ENCODE data around the gene SBK3.
"Not testable (repeated sequence)": the region's sequence is repeated elsewhere in the genome, so short reads cannot be mapped to it uniquely, and the experiment has no call there.

Gene SBK3

DNA sequence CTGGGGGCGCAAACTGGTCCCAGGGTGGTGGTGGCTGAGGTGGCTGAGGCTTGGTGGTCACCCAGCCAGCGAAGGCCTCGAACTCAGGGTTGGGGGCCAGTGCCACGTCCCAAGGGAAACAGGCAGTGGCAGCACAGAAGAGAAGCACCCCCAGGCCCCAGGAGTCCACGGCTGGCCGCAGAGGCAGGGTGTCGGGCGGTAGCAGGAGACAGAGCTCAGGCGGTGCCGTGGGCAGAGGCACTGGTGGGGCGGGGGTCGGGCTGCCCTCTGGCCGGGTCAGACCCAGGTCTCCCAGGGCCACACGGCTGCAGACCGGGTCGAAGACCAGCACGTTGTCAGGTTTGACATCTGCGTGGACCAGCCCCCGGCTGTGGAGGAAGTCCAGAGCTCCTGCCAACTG lies 4.3 kb downstream of the SBK3 start:
- no peaks in the 10 kb centered on the region for H3K9me3 ChIP-seq (ENCODE audit: control insufficient read depth in 1 of 2, low read length in 2 of 2)
- no peaks in the 10 kb centered on the region for H3K4me1 ChIP-seq (ENCODE audit: control insufficient read depth in 1 of 2, insufficient read depth in 2 of 2, low read length in 2 of 2)
- H3K27me3 ChIP-seq (ENCODE audit: control insufficient read depth in 1 of 2, insufficient read depth in 2 of 2, low read length in 2 of 2): no peaks in the 10 kb centered on the region
- no peak overlapping the region for H3K9ac ChIP-seq (ENCODE audit: low read depth in 1 of 2, low read length in 2 of 2)
- no peak overlapping the region for H3K27ac ChIP-seq (ENCODE audit: low read depth, low read length)
- no peaks in the 10 kb centered on the region for H3K36me3 ChIP-seq (ENCODE audit: control insufficient read depth in 1 of 2, insufficient read depth in 2 of 2, low read length in 2 of 2)
- H3K4me3 ChIP-seq (ENCODE audit: low read depth in 1 of 2, low read length in 2 of 2): no peak overlapping the region

DNA sequence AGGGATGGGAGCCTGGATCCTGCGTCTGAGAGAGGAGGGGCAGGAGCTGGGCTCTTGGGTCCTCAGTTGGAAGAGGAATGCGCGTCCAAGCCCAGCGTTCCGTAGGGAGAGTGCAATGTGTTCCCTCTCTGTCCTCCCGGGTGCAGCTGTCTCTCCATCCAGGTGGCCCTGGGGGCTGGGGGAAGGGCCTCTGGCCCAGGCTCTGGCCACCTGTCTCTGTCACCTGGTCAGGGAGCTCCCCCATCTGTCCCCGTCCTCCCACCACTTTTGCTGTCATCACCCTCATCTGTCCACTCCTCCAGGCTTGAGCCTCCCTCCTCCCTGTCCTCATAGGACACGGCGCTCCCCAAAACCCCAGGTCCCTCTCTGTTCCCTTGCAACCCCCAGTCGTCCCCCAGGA lies 4.7 kb downstream of the SBK3 start:
- Histone ChIP-seq H3K4me1 (ENCODE audit: control insufficient read depth in 1 of 2, insufficient read depth in 2 of 2, low read length in 2 of 2) (no peaks in the 10 kb centered on the region), H3K27me3 (ENCODE audit: control insufficient read depth in 1 of 2, insufficient read depth in 2 of 2, low read length in 2 of 2) (no peaks in the 10 kb centered on the region), H3K9ac (ENCODE audit: low read depth in 1 of 2, low read length in 2 of 2) (no peak overlapping the region), H3K4me3 (ENCODE audit: low read depth in 1 of 2, low read length in 2 of 2) (no peak overlapping the region), H3K27ac (ENCODE audit: low read depth, low read length) (no peak overlapping the region), H3K9me3 (ENCODE audit: control insufficient read depth in 1 of 2, low read length in 2 of 2) (no peaks in the 10 kb centered on the region), H3K36me3 (ENCODE audit: control insufficient read depth in 1 of 2, insufficient read depth in 2 of 2, low read length in 2 of 2) (no peaks in the 10 kb centered on the region)

DNA sequence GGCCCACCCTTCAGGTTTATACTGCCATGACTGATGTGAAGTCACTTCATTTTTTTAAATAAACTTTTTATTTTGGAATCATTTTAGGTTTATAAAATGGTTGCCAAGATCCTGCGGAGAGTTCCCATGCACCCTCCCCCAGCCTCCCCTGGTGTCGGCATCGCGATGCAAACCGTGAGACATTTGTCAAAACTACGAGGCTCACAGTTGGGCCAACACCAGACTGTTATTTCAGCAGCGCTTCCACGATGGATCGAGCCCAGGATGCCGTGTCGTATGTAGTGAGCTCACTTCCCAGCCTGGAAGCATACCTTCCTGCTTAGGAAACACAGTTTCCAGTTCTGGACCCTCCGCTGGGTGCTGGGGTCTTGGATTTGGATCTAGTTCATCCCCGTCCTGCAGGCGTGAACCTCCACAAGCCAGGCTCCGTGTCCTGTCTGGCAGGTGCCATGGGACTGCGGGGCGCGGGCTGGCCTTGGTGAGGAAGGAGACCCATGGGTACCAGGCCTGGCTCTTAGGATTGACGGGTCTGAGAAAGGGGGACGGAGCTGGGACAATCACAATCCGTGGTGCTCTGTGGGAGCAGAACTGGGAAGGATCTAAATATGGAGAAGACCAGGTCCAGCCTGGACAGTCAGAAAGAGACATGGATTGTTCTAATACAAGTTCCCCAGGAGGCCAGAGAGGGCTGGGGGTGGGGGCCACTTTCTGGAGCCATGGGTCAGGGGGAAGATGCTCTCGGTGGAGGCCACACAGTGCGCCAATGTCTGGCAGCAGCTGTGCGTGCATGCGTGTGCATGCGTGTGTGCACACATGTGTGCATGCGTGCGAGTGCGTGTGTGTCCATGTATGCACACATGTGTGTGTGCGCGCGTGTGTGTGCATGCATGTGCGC lies 6.0 kb downstream of the SBK3 start:
- no peaks in the 10 kb centered on the region for H3K9me3 ChIP-seq (ENCODE audit: control insufficient read depth in 1 of 2, low read length in 2 of 2)
- H3K36me3 ChIP-seq (ENCODE audit: control insufficient read depth in 1 of 2, insufficient read depth in 2 of 2, low read length in 2 of 2): no peaks in the 10 kb centered on the region
- H3K4me1 ChIP-seq (ENCODE audit: control insufficient read depth in 1 of 2, insufficient read depth in 2 of 2, low read length in 2 of 2): no peaks in the 10 kb centered on the region
- H3K27me3 ChIP-seq (ENCODE audit: control insufficient read depth in 1 of 2, insufficient read depth in 2 of 2, low read length in 2 of 2): no peaks in the 10 kb centered on the region
- no peak overlapping the region for H3K9ac ChIP-seq (ENCODE audit: low read depth in 1 of 2, low read length in 2 of 2)
- no peak overlapping the region for H3K4me3 ChIP-seq (ENCODE audit: low read depth in 1 of 2, low read length in 2 of 2)
- no peak overlapping the region for H3K27ac ChIP-seq (ENCODE audit: low read depth, low read length)

DNA sequence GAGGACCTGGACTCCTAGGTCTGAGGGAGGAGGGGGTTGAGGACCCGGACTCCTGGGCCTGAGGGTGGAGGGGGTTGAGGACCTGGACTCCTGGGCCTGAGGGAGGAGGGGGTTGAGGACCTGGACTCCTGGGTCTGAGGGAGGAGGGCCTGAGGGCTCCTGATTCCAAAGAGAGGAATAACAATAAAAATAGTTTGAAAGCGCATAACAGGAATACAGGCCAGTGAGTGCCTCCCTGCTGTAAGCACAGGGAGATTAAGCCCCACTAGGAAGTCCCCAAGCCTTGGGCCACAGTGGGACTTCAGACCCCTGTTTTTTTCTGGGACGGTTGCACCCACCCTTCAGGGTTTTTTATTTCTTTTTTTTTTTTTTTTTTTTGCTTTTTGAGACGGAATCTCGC lies 7.2 kb downstream of the SBK3 start:
- no peaks in the 10 kb centered on the region for H3K4me1 ChIP-seq (ENCODE audit: control insufficient read depth in 1 of 2, insufficient read depth in 2 of 2, low read length in 2 of 2)
- H3K27me3 ChIP-seq (ENCODE audit: control insufficient read depth in 1 of 2, insufficient read depth in 2 of 2, low read length in 2 of 2): no peaks in the 10 kb centered on the region
- H3K4me3 ChIP-seq (ENCODE audit: low read depth in 1 of 2, low read length in 2 of 2): no peak overlapping the region
- no peaks in the 10 kb centered on the region for H3K36me3 ChIP-seq (ENCODE audit: control insufficient read depth in 1 of 2, insufficient read depth in 2 of 2, low read length in 2 of 2)
- no peak overlapping the region for H3K9ac ChIP-seq (ENCODE audit: low read depth in 1 of 2, low read length in 2 of 2)
- H3K9me3 ChIP-seq (ENCODE audit: control insufficient read depth in 1 of 2, low read length in 2 of 2): no peaks in the 10 kb centered on the region
- H3K27ac ChIP-seq (ENCODE audit: low read depth, low read length): no peak overlapping the region

DNA sequence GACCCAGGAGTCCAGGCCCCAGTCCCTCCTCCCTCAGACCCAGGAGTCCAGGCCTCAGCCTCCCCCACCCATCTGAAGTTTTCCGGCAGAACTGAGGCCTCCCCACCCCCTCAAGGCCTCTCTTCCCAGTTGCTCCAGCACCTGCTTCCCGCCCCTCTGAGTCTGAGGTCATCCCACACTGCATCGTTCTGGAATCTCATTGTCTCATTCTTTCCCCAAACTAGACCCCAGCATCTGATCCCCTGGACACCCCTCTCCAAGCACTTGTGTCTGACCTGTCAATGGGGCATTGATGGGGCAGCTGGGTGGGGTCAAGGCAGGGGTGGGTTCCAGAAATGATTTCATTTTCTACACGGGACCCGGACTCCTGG lies 7.6 kb downstream of the SBK3 start:
- Histone ChIP-seq H3K9me3 (ENCODE audit: control insufficient read depth in 1 of 2, low read length in 2 of 2) (no peaks in the 10 kb centered on the region), H3K4me3 (ENCODE audit: low read depth in 1 of 2, low read length in 2 of 2) (no peak overlapping the region), H3K27me3 (ENCODE audit: control insufficient read depth in 1 of 2, insufficient read depth in 2 of 2, low read length in 2 of 2) (no peaks in the 10 kb centered on the region), H3K9ac (ENCODE audit: low read depth in 1 of 2, low read length in 2 of 2) (no peak overlapping the region), H3K36me3 (ENCODE audit: control insufficient read depth in 1 of 2, insufficient read depth in 2 of 2, low read length in 2 of 2) (no peaks in the 10 kb centered on the region), H3K27ac (ENCODE audit: low read depth, low read length) (no peak overlapping the region), H3K4me1 (ENCODE audit: control insufficient read depth in 1 of 2, insufficient read depth in 2 of 2, low read length in 2 of 2) (no peaks in the 10 kb centered on the region)

DNA sequence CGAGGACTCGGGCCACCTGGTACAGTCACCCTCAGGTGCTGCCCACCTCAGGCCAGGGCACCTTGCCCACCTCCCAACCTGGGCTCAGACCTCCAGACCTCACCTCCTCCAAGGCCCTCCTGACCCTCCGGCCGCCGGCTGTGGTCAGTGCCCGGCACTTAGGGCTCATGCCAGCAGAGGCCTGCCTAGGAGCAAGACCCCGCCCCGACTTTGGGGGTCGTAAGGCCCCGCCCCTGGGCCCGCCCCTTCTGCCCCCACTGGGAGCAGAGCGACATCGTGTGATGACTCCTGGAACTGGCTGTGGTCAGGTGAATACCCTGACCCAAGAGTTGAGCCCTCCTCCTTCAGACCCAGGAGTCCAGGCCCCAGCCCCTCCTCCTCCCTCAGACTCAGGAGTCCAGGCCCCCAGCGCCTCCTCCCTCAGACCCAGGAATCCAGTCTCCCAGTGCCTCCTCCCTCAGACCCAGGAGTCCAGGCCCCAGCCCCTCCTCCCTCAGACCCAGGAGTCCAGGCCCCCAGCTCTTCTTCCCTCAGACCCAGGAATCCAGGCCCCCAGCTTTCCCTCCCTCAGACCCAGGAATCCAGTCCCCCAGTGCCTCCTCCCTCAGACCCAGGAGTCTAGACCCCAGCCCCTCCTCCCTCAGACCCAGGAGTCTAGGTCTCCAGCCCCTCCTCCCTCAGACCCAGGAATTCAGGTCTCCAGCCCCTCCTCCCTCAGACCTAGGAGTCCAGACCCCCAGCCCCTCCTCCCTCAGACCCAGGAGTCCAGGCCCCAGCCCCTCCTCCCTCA lies 8.2 kb downstream of the SBK3 start, which contains the start of gene SBK2:
TSS of gene SBK2 (minus strand) at position 183 of the 790 bp plus-strand sequence. CDS start 839 bp downstream, outside the sequence.
- Histone ChIP-seq H3K9ac (ENCODE audit: low read depth in 1 of 2, low read length in 2 of 2) (no peak within 1 kb of the TSS), H3K9me3 (ENCODE audit: control insufficient read depth in 1 of 2, low read length in 2 of 2) (no peaks in the 10 kb centered on the region), H3K4me1 (ENCODE audit: control insufficient read depth in 1 of 2, insufficient read depth in 2 of 2, low read length in 2 of 2) (no peaks in the 10 kb centered on the region), H3K4me3 (ENCODE audit: low read depth in 1 of 2, low read length in 2 of 2) (no peak within 1 kb of the TSS), H3K36me3 (ENCODE audit: control insufficient read depth in 1 of 2, insufficient read depth in 2 of 2, low read length in 2 of 2) (no peaks in the 10 kb centered on the region), H3K27ac (ENCODE audit: low read depth, low read length) (no peak within 1 kb of the TSS), H3K27me3 (ENCODE audit: control insufficient read depth in 1 of 2, insufficient read depth in 2 of 2, low read length in 2 of 2) (no peaks in the 10 kb centered on the region)

DNA sequence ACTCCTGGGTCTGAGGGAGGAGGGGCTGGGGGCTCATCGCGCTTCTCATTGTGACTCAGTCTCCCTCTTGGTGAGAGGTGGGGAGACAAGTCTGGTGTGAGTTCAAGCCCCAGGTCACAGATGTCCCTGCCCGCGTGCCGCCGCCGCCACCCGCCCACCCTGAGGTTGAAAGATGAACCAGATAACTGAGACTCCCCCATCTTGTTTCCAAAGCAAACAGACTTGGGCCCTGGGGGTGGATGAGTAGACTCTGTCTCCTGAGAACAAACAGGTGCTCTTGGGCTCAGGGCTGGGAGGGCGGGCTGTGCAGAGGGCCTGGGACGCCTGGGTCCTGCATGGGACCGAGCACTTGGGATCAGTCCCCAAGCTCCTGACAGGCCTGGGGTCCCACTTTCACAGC lies 9.0 kb downstream of the SBK3 start:
- Histone ChIP-seq H3K9ac (ENCODE audit: low read depth in 1 of 2, low read length in 2 of 2) (no peak overlapping the region), H3K9me3 (ENCODE audit: control insufficient read depth in 1 of 2, low read length in 2 of 2) (no peaks in the 10 kb centered on the region)

DNA sequence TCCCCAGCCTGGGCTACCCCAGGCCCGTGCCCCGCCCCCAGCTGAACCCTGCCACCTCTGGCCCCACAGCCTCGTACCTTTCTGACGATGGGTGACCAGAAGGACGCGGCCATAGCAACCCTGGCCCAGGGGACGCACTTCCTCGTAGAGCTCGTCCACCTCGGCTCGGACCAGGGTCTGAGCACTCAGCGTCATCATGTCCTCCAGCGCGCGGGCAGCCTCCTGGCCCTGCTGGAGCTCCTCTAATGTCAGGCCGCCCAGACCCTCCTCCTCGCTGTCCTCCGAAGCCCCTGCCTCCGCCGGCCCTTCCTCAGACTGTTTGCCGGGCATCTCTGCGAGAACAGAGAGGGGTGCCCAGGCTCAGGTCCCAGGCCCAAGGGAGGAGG lies 9.4 kb downstream of the SBK3 start:
- H3K27me3 ChIP-seq (ENCODE audit: control insufficient read depth in 1 of 2, insufficient read depth in 2 of 2, low read length in 2 of 2): no peaks in the 10 kb centered on the region
- no peaks in the 10 kb centered on the region for H3K9me3 ChIP-seq (ENCODE audit: control insufficient read depth in 1 of 2, low read length in 2 of 2)
- no peak overlapping the region for H3K9ac ChIP-seq (ENCODE audit: low read depth in 1 of 2, low read length in 2 of 2)
- no peaks in the 10 kb centered on the region for H3K4me1 ChIP-seq (ENCODE audit: control insufficient read depth in 1 of 2, insufficient read depth in 2 of 2, low read length in 2 of 2)
- H3K27ac ChIP-seq (ENCODE audit: low read depth, low read length): no peak overlapping the region
- H3K36me3 ChIP-seq (ENCODE audit: control insufficient read depth in 1 of 2, insufficient read depth in 2 of 2, low read length in 2 of 2): no peaks in the 10 kb centered on the region
- H3K4me3 ChIP-seq (ENCODE audit: low read depth in 1 of 2, low read length in 2 of 2): no peak overlapping the region

More for the DNA sequence above, 9.0 kb downstream of the SBK3 start:
- Histone ChIP-seq H3K4me1 (ENCODE audit: control insufficient read depth in 1 of 2, insufficient read depth in 2 of 2, low read length in 2 of 2) (no peaks in the 10 kb centered on the region), H3K27ac (ENCODE audit: low read depth, low read length) (no peak overlapping the region), H3K36me3 (ENCODE audit: control insufficient read depth in 1 of 2, insufficient read depth in 2 of 2, low read length in 2 of 2) (no peaks in the 10 kb centered on the region), H3K27me3 (ENCODE audit: control insufficient read depth in 1 of 2, insufficient read depth in 2 of 2, low read length in 2 of 2) (no peaks in the 10 kb centered on the region), H3K4me3 (ENCODE audit: low read depth in 1 of 2, low read length in 2 of 2) (no peak overlapping the region)

DNA sequence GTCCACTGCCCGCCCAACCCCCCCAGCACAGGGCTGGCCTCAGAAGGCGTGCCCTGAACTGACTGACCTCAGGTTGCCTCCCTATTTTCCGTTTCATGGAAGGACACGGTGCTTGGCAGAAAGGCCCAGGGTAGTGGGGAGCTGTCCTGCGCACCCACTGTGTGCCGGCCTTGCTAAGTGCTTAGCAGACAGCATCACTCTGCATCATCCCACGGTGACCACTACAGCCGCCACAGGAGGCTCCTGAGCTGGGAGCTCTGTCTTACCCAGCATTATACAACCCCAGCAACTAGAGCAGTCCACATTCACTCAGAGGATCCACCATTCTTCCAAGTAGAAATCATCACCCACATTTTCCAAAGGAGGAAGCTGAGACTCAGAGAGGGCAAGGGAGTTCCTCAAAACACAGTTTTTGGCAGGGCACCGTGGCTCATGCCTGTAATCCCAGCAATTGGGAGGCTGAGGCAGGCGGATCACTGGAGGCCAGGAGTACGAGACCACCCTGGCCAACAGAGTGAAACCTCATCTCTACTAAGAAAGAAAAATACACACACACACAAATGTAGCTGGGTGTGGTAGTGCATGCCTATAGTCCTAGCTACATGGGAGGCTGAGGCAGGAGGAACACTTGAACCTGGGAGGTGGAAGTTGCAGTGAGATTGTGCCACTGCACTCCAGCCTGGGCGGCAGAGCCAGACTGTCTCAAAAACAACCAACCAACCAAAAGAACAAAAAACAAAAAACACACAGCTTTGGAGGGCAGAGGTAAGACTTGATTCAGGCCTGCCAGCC lies 10.0 kb downstream of the SBK3 start:
- Histone ChIP-seq H3K27ac (ENCODE audit: low read depth, low read length) (no peak overlapping the region), H3K36me3 (ENCODE audit: control insufficient read depth in 1 of 2, insufficient read depth in 2 of 2, low read length in 2 of 2) (no peaks in the 10 kb centered on the region), H3K4me3 (ENCODE audit: low read depth in 1 of 2, low read length in 2 of 2) (no peak overlapping the region), H3K9ac (ENCODE audit: low read depth in 1 of 2, low read length in 2 of 2) (no peak overlapping the region), H3K27me3 (ENCODE audit: control insufficient read depth in 1 of 2, insufficient read depth in 2 of 2, low read length in 2 of 2) (no peaks in the 10 kb centered on the region), H3K4me1 (ENCODE audit: control insufficient read depth in 1 of 2, insufficient read depth in 2 of 2, low read length in 2 of 2) (no peaks in the 10 kb centered on the region), H3K9me3 (ENCODE audit: control insufficient read depth in 1 of 2, low read length in 2 of 2) (no peaks in the 10 kb centered on the region)

DNA sequence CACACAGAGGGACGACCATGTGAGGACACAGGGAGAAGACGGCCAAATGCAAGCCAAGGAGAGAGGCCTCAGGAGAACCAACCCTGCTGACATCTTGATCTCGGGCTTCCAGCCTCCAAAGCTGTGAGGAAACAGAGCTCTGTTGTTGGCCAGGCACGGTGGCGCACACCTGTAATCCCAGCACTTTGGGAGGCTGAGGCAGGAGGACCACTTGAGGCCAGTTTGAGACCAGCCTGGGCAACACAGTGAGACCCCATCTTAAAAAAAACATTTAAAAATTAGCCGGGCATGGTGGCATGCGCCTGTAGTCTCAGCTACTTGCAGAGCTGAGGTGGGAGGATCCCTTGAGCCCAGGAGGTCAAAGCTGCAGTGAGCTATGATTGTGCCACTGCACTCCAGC lies 11.1 kb downstream of the SBK3 start:
- not testable (repeated sequence) for H3K36me3 ChIP-seq (ENCODE audit: control insufficient read depth in 1 of 2, insufficient read depth in 2 of 2, low read length in 2 of 2); H3K9me3 ChIP-seq (ENCODE audit: control insufficient read depth in 1 of 2, low read length in 2 of 2); H3K4me1 ChIP-seq (ENCODE audit: control insufficient read depth in 1 of 2, insufficient read depth in 2 of 2, low read length in 2 of 2); H3K4me3 ChIP-seq (ENCODE audit: low read depth in 1 of 2, low read length in 2 of 2); H3K9ac ChIP-seq (ENCODE audit: low read depth in 1 of 2, low read length in 2 of 2); H3K27me3 ChIP-seq (ENCODE audit: control insufficient read depth in 1 of 2, insufficient read depth in 2 of 2, low read length in 2 of 2); H3K27ac ChIP-seq (ENCODE audit: low read depth, low read length)
